ENCODE measurements around the gene SORCS2.

GRCh38 chr4:7684294-7684693 lies 492.0 kb downstream of the SORCS2 start:
- TF ChIP-seq CTCF (IDR thresholded peaks at IDR 0.05; ENCODE audit: borderline replicate concordance, extremely low read depth, low read length, poor library complexity, severe bottlenecking) (no peak), EZH2 (IDR thresholded peaks at IDR 0.05; ENCODE audit: borderline replicate concordance, low read depth, low read length, severe bottlenecking) (no peak)
